Activated CD4-positive, alpha-beta T cell treated with anti-CD3 and anti-CD28 coated beads, Interleukin-2, amount 10 ng/mL, durations not matched to agents 7 days and 5 days (primary cell): ENCODE measurements around the gene ATP6V1G2. TPM values are rescaled to one million over a fixed set of nuclear protein-coding genes. Genes with fewer than 3 reads are reported as not detected.

ENCODE experiments used
- CTCF ChIA-PET: fragments of 350-600 bp; sonication (Branson Sonifier 250); formaldehyde crosslinking; loops from one replicate; lab custom pipeline; 2021; ENCODE audit warnings: antibody characterized with exemption; lab: Charles Lee
- POLR2A ChIA-PET: fragments of 350-600 bp; sonication (Branson Sonifier 250); formaldehyde crosslinking; loops from one replicate; lab custom pipeline; 2021; ENCODE audit warnings: antibody characterized with exemption; lab: Charles Lee
- DNase-seq: peaks from one replicate; pipeline ENCODE4 v3.0.0-alpha.2; 2020
- H3K27ac Mint-ChIP-seq: one replicate; pipeline ENCODE4 v1.8.0; 2021; ENCODE audit warnings: mild to moderate bottlenecking, moderate library complexity, mixed read lengths
- H3K27me3 Mint-ChIP-seq: one replicate; pipeline ENCODE4 v1.8.0; 2021; ENCODE audit warnings: mixed read lengths
- H3K36me3 Mint-ChIP-seq: one replicate; pipeline ENCODE4 v1.8.0; 2021; ENCODE audit warnings: low read depth, mixed read lengths
- H3K4me1 Mint-ChIP-seq: one replicate; pipeline ENCODE4 v1.8.0; 2021; ENCODE audit warnings: mixed read lengths
- H3K4me3 Mint-ChIP-seq: one replicate; pipeline ENCODE4 v1.8.0; 2021; ENCODE audit warnings: mild to moderate bottlenecking, moderate library complexity, mixed read lengths
- H3K9me3 Mint-ChIP-seq: one replicate; pipeline ENCODE4 v1.8.0; 2021; ENCODE audit warnings: mixed read lengths
- total RNA-seq, 2 experiments: library from RNA; stranded (reverse); gene quantifications; one replicate each; pipeline ENCODE4 v1.2.3, GENCODE V29; 2021

Gene ATP6V1G2
- total RNA-seq, 2 experiments from 2014 or later = 3.6 to 3.7 TPM

- no peak for DNase-seq
- POLR2A ChIA-PET = no interaction called here
- H3K4me3 Mint-ChIP-seq = no peak overlapping the region
Observed at GRCh38 chr6:31531771-31532643, 14.4 kb downstream of the ATP6V1G2 start.

GRCh38 chr6:31531162-31531561 lies 15.2 kb downstream of the ATP6V1G2 start:
- H3K4me3 Mint-ChIP-seq = no peak overlapping the region
- H3K27ac Mint-ChIP-seq = no peak overlapping the region

More at GRCh38 chr6:31531771-31532643, 14.4 kb downstream of the ATP6V1G2 start:
- H3K27ac Mint-ChIP-seq = no peak overlapping the region
- CTCF ChIA-PET = no interaction called here
- H3K27me3 Mint-ChIP-seq = no peaks in the 10 kb centered on the region
- no peaks in the 10 kb centered on the region for H3K9me3 Mint-ChIP-seq
- peaks cover 19% of the 10 kb centered on the region for H3K4me1 Mint-ChIP-seq
- peaks cover 67% of the 10 kb centered on the region for H3K36me3 Mint-ChIP-seq

GRCh38 chr6:31530659-31531058 lies 15.7 kb downstream of the ATP6V1G2 start:
- H3K4me3 Mint-ChIP-seq = no peak overlapping the region
- no peak for DNase-seq
- ChIA-PET CTCF (no interaction called here), POLR2A (interaction anchor here (0.6 kb wide), 1 partner anchor 130 kb away, joined by 3 read pairs; no protein-coding TSS in a partner anchor)
- H3K36me3 Mint-ChIP-seq = peaks cover 56% of the 10 kb centered on the region
- no peaks in the 10 kb centered on the region for H3K27me3 Mint-ChIP-seq
- H3K9me3 Mint-ChIP-seq = no peaks in the 10 kb centered on the region
- peaks cover 8% of the 10 kb centered on the region for H3K4me1 Mint-ChIP-seq
- H3K27ac Mint-ChIP-seq = no peak overlapping the region

More at GRCh38 chr6:31531162-31531561, 15.2 kb downstream of the ATP6V1G2 start:
- Mint-ChIP-seq H3K27me3 (no peaks in the 10 kb centered on the region), H3K9me3 (no peaks in the 10 kb centered on the region), H3K36me3 (peaks cover 61% of the 10 kb centered on the region), H3K4me1 (peaks cover 12% of the 10 kb centered on the region)
- DNase-seq = no peak
- CTCF ChIA-PET = no interaction called here
- POLR2A ChIA-PET = interaction anchor here (0.6 kb wide), 1 partner anchor 130 kb away, joined by 3 read pairs; no protein-coding TSS in a partner anchor

GRCh38 chr6:31529329-31530150 lies 16.9 kb downstream of the ATP6V1G2 start:
- POLR2A ChIA-PET = interaction anchor here (0.7 kb wide), 1 partner anchor 11 kb away, joined by 3 read pairs; no protein-coding TSS in a partner anchor
- DNase-seq = no peak
- no peak overlapping the region for H3K4me3 Mint-ChIP-seq
- CTCF ChIA-PET = interaction anchor here (1.0 to 2.7 kb wide), 2 partner anchors 11 to 13 kb away, joined by 5 to 14 read pairs; partner anchors contain the start of gene DDX39B
- H3K9me3 Mint-ChIP-seq = no peaks in the 10 kb centered on the region
- no peaks in the 10 kb centered on the region for H3K27me3 Mint-ChIP-seq
- H3K27ac Mint-ChIP-seq = no peak overlapping the region
- H3K4me1 Mint-ChIP-seq = peaks cover 8% of the 10 kb centered on the region
- H3K36me3 Mint-ChIP-seq = peaks cover 45% of the 10 kb centered on the region

GRCh38 chr6:31528821-31529328 lies 17.5 kb downstream of the ATP6V1G2 start, which contains the start of gene MCCD1:
MCCD1 (plus strand) TSS chr6:31528962; CDS start chr6:31529015, 53 bp downstream.
- no peak for DNase-seq
- H3K4me1 Mint-ChIP-seq = peaks cover 6% of the 10 kb centered on the region

GRCh38 chr6:31528307-31528777 lies 18.1 kb downstream of the ATP6V1G2 start:
- CTCF ChIA-PET = interaction anchor here (0.8 to 2.7 kb wide), 4 partner anchors 10 to 86 kb away, joined by 3 to 14 read pairs (median 4); partner anchors contain the start of gene DDX39B
- Mint-ChIP-seq H3K9me3 (no peaks in the 10 kb centered on the region), H3K4me3 (no peak overlapping the region), H3K4me1 (peaks cover 4% of the 10 kb centered on the region), H3K27me3 (no peaks in the 10 kb centered on the region), H3K36me3 (peaks cover 34% of the 10 kb centered on the region), H3K27ac (no peak overlapping the region)
- DNase-seq = no peak
- POLR2A ChIA-PET = no interaction called here

More at GRCh38 chr6:31528821-31529328, 17.5 kb downstream of the ATP6V1G2 start, which contains the start of gene MCCD1:
- Mint-ChIP-seq H3K4me3 (no peak within 1 kb of the TSS), H3K27me3 (no peaks in the 10 kb centered on the region), H3K9me3 (no peaks in the 10 kb centered on the region), H3K27ac (no peak within 1 kb of the TSS), H3K36me3 (peaks cover 39% of the 10 kb centered on the region)
- POLR2A ChIA-PET = interaction anchor here (0.7 kb wide), 1 partner anchor 10 kb away, joined by 3 read pairs; no protein-coding TSS in a partner anchor
- CTCF ChIA-PET = interaction anchor here (1.0 to 2.7 kb wide), 3 partner anchors 10 to 12 kb away, joined by 3 to 14 read pairs (median 5); partner anchors contain the start of gene DDX39B

- H3K27me3 Mint-ChIP-seq = peaks cover 9% of the 10 kb centered on the region
- H3K27ac Mint-ChIP-seq = no peak overlapping the region
- no peaks in the 10 kb centered on the region for H3K9me3 Mint-ChIP-seq
- ChIA-PET CTCF (no interaction called here), POLR2A (no interaction called here)
- no peak overlapping the region for H3K4me3 Mint-ChIP-seq
- no peak for DNase-seq
- peaks cover 3% of the 10 kb centered on the region for H3K4me1 Mint-ChIP-seq
- peaks cover 18% of the 10 kb centered on the region for H3K36me3 Mint-ChIP-seq
Observed at GRCh38 chr6:31525932-31526591, 20.3 kb downstream of the ATP6V1G2 start.

- CTCF ChIA-PET = no interaction called here
- Mint-ChIP-seq H3K27ac (no peak overlapping the region), H3K9me3 (no peaks in the 10 kb centered on the region), H3K4me1 (peaks cover 3% of the 10 kb centered on the region), H3K27me3 (peaks cover 11% of the 10 kb centered on the region), H3K36me3 (peaks cover 13% of the 10 kb centered on the region), H3K4me3 (no peak overlapping the region)
- no peak for DNase-seq
- POLR2A ChIA-PET = no interaction called here
Observed at GRCh38 chr6:31525553-31525931, 20.9 kb downstream of the ATP6V1G2 start.

GRCh38 chr6:31521835-31522234 lies 24.6 kb downstream of the ATP6V1G2 start:
- H3K27me3 Mint-ChIP-seq = peaks cover 22% of the 10 kb centered on the region
- no peaks in the 10 kb centered on the region for H3K36me3 Mint-ChIP-seq
- no peak for DNase-seq
- POLR2A ChIA-PET = interaction anchor here (0.5 kb wide), 1 partner anchor 139 kb away, joined by 3 read pairs; the partner anchor contains the start of gene C6orf47
- H3K9me3 Mint-ChIP-seq = no peaks in the 10 kb centered on the region
- no peaks in the 10 kb centered on the region for H3K4me1 Mint-ChIP-seq
- CTCF ChIA-PET = no interaction called here
- H3K27ac Mint-ChIP-seq = no peak overlapping the region
- no peak overlapping the region for H3K4me3 Mint-ChIP-seq

GRCh38 chr6:31513456-31514165 lies 32.8 kb downstream of the ATP6V1G2 start:
- DNase-seq = no peak
- POLR2A ChIA-PET = no interaction called here
- Mint-ChIP-seq H3K9me3 (no peaks in the 10 kb centered on the region), H3K27me3 (peaks cover 7% of the 10 kb centered on the region), H3K27ac (no peak overlapping the region), H3K4me1 (peaks cover 4% of the 10 kb centered on the region), H3K4me3 (no peak overlapping the region), H3K36me3 (peaks cover 30% of the 10 kb centered on the region)
- CTCF ChIA-PET = no interaction called here

GRCh38 chr6:31510007-31510406 lies 36.4 kb downstream of the ATP6V1G2 start:
- Mint-ChIP-seq H3K36me3 (peaks cover 54% of the 10 kb centered on the region), H3K4me1 (peaks cover 6% of the 10 kb centered on the region), H3K9me3 (no peaks in the 10 kb centered on the region), H3K27me3 (peaks cover 1% of the 10 kb centered on the region), H3K4me3 (no peak overlapping the region), H3K27ac (no peak overlapping the region)
- CTCF ChIA-PET = no interaction called here
- POLR2A ChIA-PET = no interaction called here
- DNase-seq = no peak
